Measurements from ENCODE around the gene MOV10. TPM values are rescaled to one million over a fixed set of nuclear protein-coding genes. Genes with fewer than 3 reads are reported as not detected.
"Not testable (repeated sequence)": the region's sequence is repeated elsewhere in the genome, so short reads cannot be mapped to it uniquely, and the experiment has no call there.

MOV10 gene
- total RNA-seq, 1 donor from 2014 or later, result 47.5 TPM

GRCh38 chr1:112636597-112637253 lies 37.7 kb upstream of the MOV10 start:
- H3K27me3 Mint-ChIP-seq (ENCODE audit: insufficient read depth, low read depth), result peaks cover 2% of the 10 kb centered on the region
- peaks cover 5% of the 10 kb centered on the region for H3K9me3 ChIP-seq (ENCODE audit: low read depth)
- DNase-seq (ENCODE audit: low spot score), result no peak
- H3K36me3 Mint-ChIP-seq, result peaks cover 17% of the 10 kb centered on the region
- peaks cover 61% of the 10 kb centered on the region for H4K20me1 ChIP-seq (ENCODE audit: low read depth)
- H3K36me3 ChIP-seq, result peaks cover 6% of the 10 kb centered on the region
- H2AFZ ChIP-seq (replicated peaks), result no peak overlapping the region
- H3K79me2 ChIP-seq (ENCODE audit: low read depth), result peaks cover 87% of the 10 kb centered on the region
- H3K4me1 Mint-ChIP-seq, result peaks cover 5% of the 10 kb centered on the region
- no peaks in the 10 kb centered on the region for H3K4me1 ChIP-seq
- no peak overlapping the region for H3K9ac ChIP-seq
- H3K27ac ChIP-seq, result no peak overlapping the region
- peaks cover 9% of the 10 kb centered on the region for H3K9me3 Mint-ChIP-seq
- H3F3A ChIP-seq (ENCODE audit: low read depth), result peaks cover 17% of the 10 kb centered on the region
- no peak overlapping the region for H3K4me2 ChIP-seq
- H3K27ac Mint-ChIP-seq, result no peak overlapping the region
- no peaks in the 10 kb centered on the region for H3K27me3 ChIP-seq
- H3K4me3 Mint-ChIP-seq, result no peak overlapping the region
- no peak overlapping the region for H3K4me3 ChIP-seq
- TF ChIP-seq CTCF (IDR thresholded peaks at IDR 0.05) (no peak), EZH2 (IDR thresholded peaks at IDR 0.05) (no peak), EZH2phosphoT487 (IDR thresholded peaks at IDR 0.05) (no peak)

GRCh38 chr1:112637254-112638109 lies 37.0 kb upstream of the MOV10 start:
- no peaks in the 10 kb centered on the region for H3K27me3 ChIP-seq
- H3K9me3 ChIP-seq (ENCODE audit: low read depth), result peaks cover 5% of the 10 kb centered on the region
- H3K27ac Mint-ChIP-seq, result no peak overlapping the region
- TF ChIP-seq EZH2phosphoT487 (IDR thresholded peaks at IDR 0.05), result no peak
- no peak for TF ChIP-seq CTCF (IDR thresholded peaks at IDR 0.05)
- TF ChIP-seq EZH2 (IDR thresholded peaks at IDR 0.05), result no peak
- H3K4me3 Mint-ChIP-seq, result no peak overlapping the region
- no peak overlapping the region for H3K4me3 ChIP-seq
- no peak overlapping the region for H2AFZ ChIP-seq (replicated peaks)
- H3K4me1 Mint-ChIP-seq, result peaks cover 5% of the 10 kb centered on the region
- no peak for DNase-seq (ENCODE audit: low spot score)
- H3K27me3 Mint-ChIP-seq (ENCODE audit: insufficient read depth, low read depth), result peaks cover 2% of the 10 kb centered on the region
- no peak overlapping the region for H3K27ac ChIP-seq
- H3K9ac ChIP-seq, result no peak overlapping the region
- H3K36me3 ChIP-seq, result peaks cover 6% of the 10 kb centered on the region
- H3K4me1 ChIP-seq, result no peaks in the 10 kb centered on the region
- peaks cover 17% of the 10 kb centered on the region for H3F3A ChIP-seq (ENCODE audit: low read depth)
- peaks cover 59% of the 10 kb centered on the region for H4K20me1 ChIP-seq (ENCODE audit: low read depth)
- H3K79me2 ChIP-seq (ENCODE audit: low read depth), result peaks cover 87% of the 10 kb centered on the region
- peaks cover 21% of the 10 kb centered on the region for H3K36me3 Mint-ChIP-seq
- peaks cover 11% of the 10 kb centered on the region for H3K9me3 Mint-ChIP-seq
- no peak overlapping the region for H3K4me2 ChIP-seq

- H3K9me3 Mint-ChIP-seq, result peaks cover 11% of the 10 kb centered on the region
- Histone ChIP-seq H3K9me3 (ENCODE audit: low read depth) (peaks cover 5% of the 10 kb centered on the region), H4K20me1 (ENCODE audit: low read depth) (peaks cover 53% of the 10 kb centered on the region), H3K79me2 (ENCODE audit: low read depth) (peaks cover 87% of the 10 kb centered on the region), H3K36me3 (peaks cover 6% of the 10 kb centered on the region), H2AFZ (replicated peaks) (no peak overlapping the region), H3F3A (ENCODE audit: low read depth) (peaks cover 17% of the 10 kb centered on the region), H3K4me1 (no peaks in the 10 kb centered on the region), H3K27me3 (no peaks in the 10 kb centered on the region), H3K27ac (no peak overlapping the region), H3K4me2 (no peak overlapping the region), H3K4me3 (no peak overlapping the region), H3K9ac (no peak overlapping the region)
- H3K4me1 Mint-ChIP-seq, result peaks cover 5% of the 10 kb centered on the region
- peaks cover 23% of the 10 kb centered on the region for H3K36me3 Mint-ChIP-seq
- no peak overlapping the region for H3K27ac Mint-ChIP-seq
- peaks cover 2% of the 10 kb centered on the region for H3K27me3 Mint-ChIP-seq (ENCODE audit: insufficient read depth, low read depth)
- TF ChIP-seq CTCF (IDR thresholded peaks at IDR 0.05) (no peak), EZH2 (IDR thresholded peaks at IDR 0.05) (no peak)
- no peak for DNase-seq (ENCODE audit: low spot score)
- no peak overlapping the region for H3K4me3 Mint-ChIP-seq
Observed at GRCh38 chr1:112638110-112638428, 36.4 kb upstream of the MOV10 start.

GRCh38 chr1:112640437-112640836 lies 34.0 kb upstream of the MOV10 start:
- H2AFZ ChIP-seq (replicated peaks); H3K9me3 ChIP-seq (ENCODE audit: low read depth); DNase-seq (ENCODE audit: low spot score); H3K4me2 ChIP-seq; H3K27me3 Mint-ChIP-seq (ENCODE audit: insufficient read depth, low read depth); H3K4me1 Mint-ChIP-seq; H3K4me3 ChIP-seq; H3K4me3 Mint-ChIP-seq; H3K27ac ChIP-seq; H3K36me3 ChIP-seq; H3K27ac Mint-ChIP-seq; H3K9ac ChIP-seq; H3K4me1 ChIP-seq; H3K27me3 ChIP-seq; H3K9me3 Mint-ChIP-seq: not testable (repeated sequence)
- Histone ChIP-seq H3K79me2 (ENCODE audit: low read depth) (peaks cover 87% of the 10 kb centered on the region), H3F3A (ENCODE audit: low read depth) (peaks cover 12% of the 10 kb centered on the region), H4K20me1 (ENCODE audit: low read depth) (peaks cover 41% of the 10 kb centered on the region)
- H3K36me3 Mint-ChIP-seq, result peaks cover 26% of the 10 kb centered on the region
